ENCODE results near the gene ABCC3. TPM values are rescaled to one million over a fixed set of nuclear protein-coding genes. Genes with fewer than 3 reads are reported as not detected.

Gene ABCC3
- total and polyA plus RNA-seq, 8 donors = 30.9 to 120 (median 50.3) TPM

DNA sequence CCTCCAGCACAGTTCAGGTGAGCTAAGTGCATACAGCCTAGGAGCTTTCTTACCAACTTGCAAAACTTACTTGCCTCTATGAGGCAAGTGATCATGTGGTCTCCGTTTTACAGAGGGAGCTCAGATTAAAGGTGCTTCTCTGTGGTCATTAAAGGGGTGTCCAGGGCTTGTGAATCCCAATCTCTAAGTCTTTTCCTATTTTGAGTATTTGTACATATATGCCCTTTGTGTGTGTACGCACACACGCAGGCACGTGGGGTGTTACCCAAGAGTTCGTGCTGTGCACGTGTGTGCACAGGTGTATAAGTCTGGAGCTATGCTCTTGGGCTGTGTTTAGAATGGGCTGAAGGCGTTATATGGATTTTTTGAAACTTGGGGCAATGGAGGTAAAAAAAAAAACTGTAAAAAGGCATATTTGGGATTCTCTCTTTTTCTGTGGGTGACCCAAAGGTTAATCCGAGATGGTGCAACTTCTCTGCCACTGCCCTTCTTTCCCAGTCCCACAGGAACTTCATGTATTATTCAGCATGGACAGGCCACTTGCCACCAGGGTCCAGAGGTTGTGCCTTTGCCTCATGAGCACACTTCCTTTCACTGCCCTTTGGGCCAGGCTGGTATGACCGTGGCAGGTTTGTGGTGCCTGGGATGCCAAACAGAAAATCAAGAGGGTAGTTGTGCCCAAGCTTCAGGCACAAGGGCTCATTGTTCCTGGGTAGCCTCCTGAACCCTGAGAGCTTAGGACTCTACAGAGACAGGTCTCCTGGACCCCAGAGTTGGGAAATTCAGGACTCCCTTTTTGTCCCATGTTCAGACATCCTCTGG is 1.5 kb downstream of the ABCC3 start:
- no peaks in the 10 kb centered on the region for H3K36me3 ChIP-seq
- no peaks in the 10 kb centered on the region for H3K9me3 ChIP-seq
- no peak overlapping the region for H3K27ac ChIP-seq
- peaks cover 0 to 56% of the 10 kb centered on the region in 2 donors for H3K27me3 ChIP-seq
- peak in 1 of 4 donors; percentile 26 for DNase-seq
- ATAC-seq = no peak
- H3K4me3 ChIP-seq = peak overlapping the region in 1 of 2 donors; percentile 61
- H3K4me1 ChIP-seq = peaks cover 34 to 76% of the 10 kb centered on the region in 2 donors
- TF ChIP-seq, protein P1, sequence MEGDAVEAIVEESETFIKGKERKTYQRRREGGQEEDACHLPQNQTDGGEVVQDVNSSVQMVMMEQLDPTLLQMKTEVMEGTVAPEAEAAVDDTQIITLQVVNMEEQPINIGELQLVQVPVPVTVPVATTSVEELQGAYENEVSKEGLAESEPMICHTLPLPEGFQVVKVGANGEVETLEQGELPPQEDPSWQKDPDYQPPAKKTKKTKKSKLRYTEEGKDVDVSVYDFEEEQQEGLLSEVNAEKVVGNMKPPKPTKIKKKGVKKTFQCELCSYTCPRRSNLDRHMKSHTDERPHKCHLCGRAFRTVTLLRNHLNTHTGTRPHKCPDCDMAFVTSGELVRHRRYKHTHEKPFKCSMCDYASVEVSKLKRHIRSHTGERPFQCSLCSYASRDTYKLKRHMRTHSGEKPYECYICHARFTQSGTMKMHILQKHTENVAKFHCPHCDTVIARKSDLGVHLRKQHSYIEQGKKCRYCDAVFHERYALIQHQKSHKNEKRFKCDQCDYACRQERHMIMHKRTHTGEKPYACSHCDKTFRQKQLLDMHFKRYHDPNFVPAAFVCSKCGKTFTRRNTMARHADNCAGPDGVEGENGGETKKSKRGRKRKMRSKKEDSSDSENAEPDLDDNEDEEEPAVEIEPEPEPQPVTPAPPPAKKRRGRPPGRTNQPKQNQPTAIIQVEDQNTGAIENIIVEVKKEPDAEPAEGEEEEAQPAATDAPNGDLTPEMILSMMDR (IDR thresholded peaks at IDR 0.05) = no peak
- intact Hi-C loops (cut with DNase I) = loop anchor here in 1 of 2 donors (10.0 kb wide), 1 partner anchor 49 kb away; no protein-coding TSS in a partner anchor

DNA sequence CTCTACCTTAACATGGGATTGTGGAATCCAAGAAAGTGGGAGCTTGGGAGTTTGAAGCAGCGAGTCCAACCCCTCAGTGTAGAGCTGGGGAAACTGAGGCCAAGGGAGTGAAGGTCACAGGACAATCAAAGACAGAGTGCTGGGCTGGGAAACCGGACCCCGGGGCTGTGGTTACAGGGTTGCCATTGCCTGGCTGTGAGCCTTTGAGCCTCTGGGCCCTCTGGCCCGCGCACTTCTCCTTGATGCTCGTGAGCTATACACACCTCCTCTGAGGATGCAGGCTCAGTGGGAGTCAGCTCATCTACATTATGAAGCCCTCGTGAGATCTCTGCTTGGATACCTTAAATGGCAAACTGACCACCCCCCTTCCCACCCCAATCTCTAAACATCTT is 2.1 kb downstream of the ABCC3 start:
- H3K27me3 ChIP-seq = peaks cover 0 to 50% of the 10 kb centered on the region in 2 donors
- no peaks in the 10 kb centered on the region for H3K9me3 ChIP-seq
- ATAC-seq (no peak), DNase-seq (peak in 1 of 4 donors; percentile 39)
- TF ChIP-seq, protein P1 (IDR thresholded peaks at IDR 0.05) = no peak
- intact Hi-C loops (cut with DNase I) = loop anchor here in 1 of 2 donors (10.0 kb wide), 1 partner anchor 48 kb away; no protein-coding TSS in a partner anchor
- no peaks in the 10 kb centered on the region for H3K36me3 ChIP-seq
- peaks cover 37 to 78% of the 10 kb centered on the region in 2 donors for H3K4me1 ChIP-seq
- no peak overlapping the region for H3K27ac ChIP-seq
- H3K4me3 ChIP-seq = no peak overlapping the region

DNA sequence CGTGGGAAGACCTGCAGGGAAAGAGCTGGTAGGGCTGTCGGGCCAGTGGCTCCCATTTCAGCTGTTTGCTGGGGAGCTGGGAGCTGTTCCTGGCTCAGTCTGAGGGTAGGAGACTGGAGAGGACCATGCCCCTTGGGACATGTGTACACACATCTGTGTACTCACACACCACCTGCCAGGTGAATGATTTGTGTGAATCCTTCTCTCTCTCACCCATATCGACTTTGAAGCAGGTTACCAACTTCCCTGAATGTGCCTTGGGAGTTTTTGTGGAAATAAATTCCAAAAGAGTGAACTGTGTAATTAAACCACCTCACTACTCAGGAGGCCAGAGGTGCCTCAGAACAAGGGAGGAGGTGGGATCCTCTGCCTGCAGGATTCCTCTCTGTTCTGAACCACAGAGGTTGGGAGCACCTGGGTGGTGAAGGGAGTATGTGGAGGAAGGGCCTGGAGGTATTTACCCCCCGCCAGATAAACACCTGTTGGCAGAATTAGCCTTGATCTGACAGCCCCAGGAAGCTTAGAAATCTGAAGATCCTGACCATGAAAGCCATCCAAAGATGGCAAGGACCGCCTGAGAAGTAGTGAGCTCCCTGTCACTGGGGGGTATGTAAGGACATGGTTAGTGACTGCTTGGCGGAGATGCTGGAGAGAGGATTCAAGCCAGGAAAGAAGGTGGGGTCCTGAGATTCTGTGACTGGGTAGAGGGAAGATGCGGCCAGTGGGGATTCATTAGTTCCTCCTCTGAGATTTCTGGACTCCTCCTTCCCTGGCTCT is 3.3 kb downstream of the ABCC3 start:
- H3K4me1 ChIP-seq = peaks cover 36 to 79% of the 10 kb centered on the region in 2 donors

DNA sequence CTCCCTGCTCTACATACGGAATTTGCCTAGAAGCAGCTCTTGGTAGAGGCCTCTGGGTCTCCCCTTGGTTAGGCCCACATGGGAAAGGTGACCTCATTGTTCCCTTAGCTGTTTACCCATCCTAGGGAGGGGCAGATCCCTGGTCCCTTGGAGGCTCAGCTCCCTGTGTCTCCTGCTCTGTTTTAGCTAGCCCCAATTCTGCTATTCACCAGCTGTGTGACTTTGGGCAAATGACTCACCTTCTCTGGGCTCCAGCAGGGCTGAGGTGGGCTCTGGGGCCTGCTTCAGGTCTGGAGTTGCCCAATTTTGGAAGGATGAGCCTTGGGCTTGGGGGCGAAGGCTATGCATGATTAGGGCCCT is 3.9 kb downstream of the ABCC3 start:
- no peaks in the 10 kb centered on the region for H3K9me3 ChIP-seq
- H3K27ac ChIP-seq = peak overlapping the region; percentile 60 to 66
- no peaks in the 10 kb centered on the region for H3K36me3 ChIP-seq
- peaks cover 0 to 33% of the 10 kb centered on the region in 2 donors for H3K27me3 ChIP-seq
- DNase-seq (peak in 1 of 4 donors; percentile 47), ATAC-seq (no peak)
- intact Hi-C loops (cut with DNase I) = loop anchor here in 1 of 2 donors (10.0 kb wide), 1 partner anchor 46 kb away; no protein-coding TSS in a partner anchor
- TF ChIP-seq, protein P1 (IDR thresholded peaks at IDR 0.05) = no peak
- no peak overlapping the region for H3K4me3 ChIP-seq
- H3K4me1 ChIP-seq = peaks cover 36 to 79% of the 10 kb centered on the region in 2 donors

More for the DNA sequence above, 3.3 kb downstream of the ABCC3 start:
- no peak for ATAC-seq
- no peaks in the 10 kb centered on the region for H3K36me3 ChIP-seq
- TF ChIP-seq, protein P1 (IDR thresholded peaks at IDR 0.05) = no peak
- no peak overlapping the region for H3K4me3 ChIP-seq
- H3K9me3 ChIP-seq = no peaks in the 10 kb centered on the region
- peaks cover 0 to 39% of the 10 kb centered on the region in 2 donors for H3K27me3 ChIP-seq
- peak in 1 of 4 donors; percentile 21 for DNase-seq
- intact Hi-C loops (cut with DNase I) = loop anchor here in 1 of 2 donors (10.0 kb wide), 1 partner anchor 47 kb away; no protein-coding TSS in a partner anchor
- H3K27ac ChIP-seq = peak overlapping the region; percentile 60 to 66
